Fibroblast of peridontal ligament (primary cell): ENCODE data around the gene ZIC5.
"Not testable (repeated sequence)": the region's sequence is repeated elsewhere in the genome, so short reads cannot be mapped to it uniquely, and the experiment has no call there.

Source experiments
- DNase-seq: peaks from one replicate; pipeline ENCODE4 v3.0.0-alpha.2; 2010; ENCODE audit errors: extremely low read depth

Gene ZIC5

DNA sequence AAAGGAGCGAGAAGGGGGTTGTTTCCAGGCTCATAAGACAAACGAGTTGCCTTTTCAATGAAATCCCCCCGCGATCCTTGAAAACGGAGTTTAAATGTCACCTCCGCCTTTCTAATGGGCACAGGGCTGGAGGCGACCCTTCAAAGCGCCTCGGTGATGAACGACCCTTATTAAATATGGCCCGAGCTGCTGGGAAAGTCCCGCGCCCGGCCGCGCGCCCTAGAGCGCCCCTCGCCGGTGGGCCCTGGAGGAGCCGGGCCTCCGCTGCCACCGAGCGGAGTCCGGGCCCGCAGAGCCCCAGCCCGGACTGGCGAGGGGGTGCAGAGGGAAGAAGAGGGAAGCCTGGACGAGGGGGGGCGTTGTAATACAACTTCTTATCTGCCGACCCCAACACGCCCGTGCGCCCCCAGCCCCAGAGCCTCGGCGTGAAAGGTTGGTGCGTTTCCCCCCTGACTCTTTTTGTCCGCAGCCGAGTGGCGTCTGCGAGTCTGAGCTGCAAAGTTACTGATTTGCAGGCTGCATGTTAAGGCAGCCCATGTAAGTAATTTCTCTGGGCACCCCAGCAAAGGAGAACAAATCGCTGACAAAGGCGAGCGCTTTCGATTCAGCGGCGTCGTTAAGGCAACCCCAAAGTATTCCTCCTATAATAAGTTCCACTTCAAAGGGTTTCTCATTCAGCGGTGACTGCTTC is 11.9 kb downstream of the ZIC5 start:
- no peak for DNase-seq

DNA sequence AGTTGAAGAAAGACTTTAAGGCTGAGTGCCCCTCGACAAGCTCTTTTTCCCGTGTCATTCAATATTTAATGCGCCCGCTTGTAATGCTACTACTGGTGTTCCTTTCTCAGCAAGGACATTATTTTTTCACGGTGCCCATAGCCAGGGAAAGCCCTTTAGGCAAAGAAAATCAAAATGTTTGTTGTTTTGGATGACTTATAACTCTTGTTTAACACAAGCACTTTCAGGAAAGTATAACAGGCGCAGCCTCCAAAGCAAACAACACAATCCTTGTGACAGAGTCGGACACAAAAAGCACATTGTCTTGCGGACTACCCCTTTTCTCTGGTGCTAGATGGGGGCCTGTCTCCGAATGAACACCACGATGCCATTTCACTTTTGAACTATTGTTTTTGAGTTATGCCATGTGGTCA is 12.4 kb downstream of the ZIC5 start:
- no peak for DNase-seq

GRCh38 chr13:99958406-99959126 is 13.0 kb downstream of the ZIC5 start:
- no peak for DNase-seq

- DNase-seq = no peak
Observed at GRCh38 chr13:99956473-99957349, 14.9 kb downstream of the ZIC5 start.

- DNase-seq = no peak
Observed at GRCh38 chr13:99955747-99956472, 15.7 kb downstream of the ZIC5 start.

- DNase-seq = no peak
Observed at GRCh38 chr13:99955107-99955746, 16.3 kb downstream of the ZIC5 start.

GRCh38 chr13:99953138-99953755 is 18.3 kb downstream of the ZIC5 start:
- DNase-seq = no peak

DNA sequence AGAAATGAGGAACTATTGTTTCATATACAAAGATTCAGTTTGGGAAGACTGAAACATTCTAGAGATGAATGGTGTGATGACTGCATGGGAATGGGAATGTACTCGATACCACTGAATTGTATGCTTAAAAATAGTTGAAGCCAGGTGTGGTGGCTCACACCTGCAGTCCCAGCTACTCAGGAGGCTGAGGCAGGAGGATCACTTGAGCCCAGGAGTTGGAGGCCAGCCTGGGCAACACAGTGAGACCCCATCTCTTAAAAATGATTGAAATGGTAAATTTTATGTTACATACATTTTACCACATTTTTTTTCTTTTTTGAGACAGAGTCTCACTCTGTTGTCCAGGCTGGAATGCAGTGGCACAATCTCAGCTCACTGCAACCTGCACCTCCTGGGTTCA is 19.9 kb downstream of the ZIC5 start:
- DNase-seq = not testable (repeated sequence)

GRCh38 chr13:99949679-99950413 is 21.7 kb downstream of the ZIC5 start:
- DNase-seq = no peak

- no peak for DNase-seq
Observed at GRCh38 chr13:99948907-99949678, 22.5 kb downstream of the ZIC5 start.

DNA sequence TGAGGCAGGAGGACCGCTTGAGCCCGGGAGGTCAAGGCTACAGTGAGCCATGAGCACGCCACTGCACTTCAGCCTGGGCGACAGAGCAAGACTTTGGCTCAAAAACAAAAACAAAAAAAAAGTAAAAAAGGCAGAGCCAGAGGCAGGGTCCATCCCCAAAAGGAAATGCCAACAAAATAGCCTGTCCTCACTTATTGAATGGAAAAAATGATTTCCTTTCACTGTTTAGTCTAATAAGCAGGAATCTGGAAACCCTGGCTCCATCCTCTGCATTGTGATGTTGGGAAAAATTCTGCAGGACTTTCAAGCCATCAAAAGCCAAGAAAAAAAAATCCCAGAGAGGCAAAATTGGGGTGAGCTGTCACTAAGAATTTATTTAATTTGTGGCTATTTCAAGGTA is 23.2 kb downstream of the ZIC5 start:
- no peak for DNase-seq

DNA sequence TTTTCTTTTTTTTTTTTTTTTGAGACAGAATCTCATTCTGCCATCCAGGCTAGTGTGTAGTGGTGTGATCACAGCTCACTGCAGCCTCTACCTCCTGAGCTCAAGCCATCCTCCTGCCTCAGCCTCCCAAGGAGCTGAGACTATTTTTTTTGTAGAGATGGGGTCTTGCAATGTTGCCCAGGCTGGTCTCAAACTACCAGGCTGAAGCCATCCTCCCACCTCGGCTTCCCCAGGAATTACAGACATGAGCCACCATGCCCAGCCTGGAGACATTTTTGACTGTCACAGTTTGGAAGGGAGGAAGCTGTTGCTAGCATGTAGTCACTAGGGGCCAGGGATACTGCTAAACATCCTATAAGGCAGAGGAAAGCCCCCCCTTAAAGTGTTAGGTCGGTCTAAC is 23.9 kb downstream of the ZIC5 start:
- no peak for DNase-seq

DNA sequence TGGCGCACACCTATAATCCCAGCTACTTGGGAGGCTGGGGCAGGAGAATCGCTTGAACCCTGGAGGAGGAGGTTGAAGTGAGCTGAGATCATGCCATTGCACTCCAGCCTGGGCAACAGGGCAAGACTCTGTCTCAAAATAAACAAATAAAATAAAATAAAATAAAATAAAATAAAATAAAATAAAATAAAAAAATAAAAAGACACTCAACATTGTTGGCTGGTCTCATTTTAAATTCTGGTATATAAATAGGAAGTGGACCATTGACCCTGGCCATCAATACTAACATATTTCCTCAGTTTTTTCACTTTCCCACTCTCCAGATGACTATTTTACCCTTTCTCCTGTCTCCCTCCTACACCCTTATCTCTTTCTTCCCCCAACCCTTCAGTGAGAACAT is 26.1 kb downstream of the ZIC5 start:
- DNase-seq = not testable (repeated sequence)

DNA sequence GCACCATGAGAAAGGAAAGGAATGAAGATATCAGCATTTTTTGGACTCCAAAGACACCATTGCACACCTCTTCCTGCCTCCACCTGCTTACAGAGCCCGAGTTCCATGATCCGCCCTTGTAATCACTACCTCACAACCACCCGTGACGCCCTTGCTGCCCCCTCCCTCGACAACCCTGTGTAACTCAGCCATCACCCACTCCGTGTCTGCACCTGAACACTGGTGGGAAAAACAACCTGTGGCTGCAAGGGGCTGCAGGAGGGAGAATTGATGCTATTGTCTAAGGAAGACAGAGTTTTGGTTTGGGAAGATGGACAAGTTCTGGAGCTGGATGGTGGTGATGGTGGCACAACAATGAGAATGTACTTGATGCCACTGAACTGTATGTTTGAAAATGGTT is 27.0 kb downstream of the ZIC5 start:
- DNase-seq = no peak

GRCh38 chr13:99944102-99944501 is 27.5 kb downstream of the ZIC5 start:
- DNase-seq = no peak

DNA sequence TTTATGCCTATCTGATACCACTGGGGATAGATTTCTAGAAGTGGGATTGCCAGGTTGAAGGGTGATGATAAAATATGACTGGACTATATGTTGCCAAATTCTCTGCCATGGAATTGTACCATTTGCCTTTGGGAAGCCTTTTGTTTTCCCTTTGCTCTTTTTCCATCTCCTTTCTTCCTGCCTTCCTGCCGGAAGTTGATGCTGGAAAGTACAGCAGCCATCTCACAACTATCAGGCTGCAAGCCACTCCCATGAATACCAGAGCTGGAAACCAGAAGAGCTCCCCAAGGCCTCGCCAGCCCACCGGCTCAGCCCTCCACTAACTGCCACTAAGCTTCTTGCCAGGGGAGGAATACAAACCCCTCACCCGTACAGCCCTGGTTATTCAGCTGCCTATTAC is 29.7 kb downstream of the ZIC5 start:
- DNase-seq = no peak

DNA sequence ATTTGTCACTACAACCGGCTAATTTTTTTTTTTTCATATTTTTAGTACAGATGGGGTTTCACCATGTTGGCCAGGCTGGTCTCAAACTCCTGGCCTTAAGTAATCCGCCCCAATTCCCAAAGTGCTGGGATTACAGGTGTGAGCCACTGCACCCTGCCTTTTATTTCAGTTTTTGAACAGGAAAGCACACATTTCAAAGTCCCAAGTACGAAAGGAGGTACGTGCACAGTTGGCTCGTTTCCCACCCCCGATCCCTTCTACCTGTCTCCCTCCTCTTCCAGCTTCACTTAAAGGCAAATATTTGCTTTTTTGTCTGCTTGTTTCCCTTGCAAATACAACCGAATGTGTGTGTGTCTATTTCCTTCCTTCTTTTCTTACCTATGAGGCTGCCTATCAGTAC is 30.5 kb downstream of the ZIC5 start:
- no peak for DNase-seq

GRCh38 chr13:99938635-99939034 is 32.9 kb downstream of the ZIC5 start:
- no peak for DNase-seq

DNA sequence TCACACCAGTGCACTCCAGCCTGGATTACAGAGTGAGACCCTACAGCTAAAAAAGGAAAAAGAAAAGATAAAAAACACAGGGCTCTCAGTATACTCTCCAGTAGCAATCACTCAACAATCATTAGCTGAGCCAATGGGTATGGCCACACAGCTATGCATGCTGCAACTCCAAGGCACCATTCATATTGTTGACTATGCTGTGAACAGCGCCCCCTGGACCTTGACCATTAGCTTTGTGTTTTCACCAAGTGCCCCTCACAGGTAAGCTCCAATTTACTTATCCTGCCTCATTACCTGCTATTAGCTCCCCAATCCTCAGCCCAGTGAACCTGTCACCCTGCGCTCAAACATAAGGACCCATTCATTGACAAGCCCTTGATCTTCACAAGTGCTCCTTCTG is 35.8 kb downstream of the ZIC5 start:
- DNase-seq = no peak
